ENCODE data around the gene MOB3B.

MOB3B gene

DNA sequence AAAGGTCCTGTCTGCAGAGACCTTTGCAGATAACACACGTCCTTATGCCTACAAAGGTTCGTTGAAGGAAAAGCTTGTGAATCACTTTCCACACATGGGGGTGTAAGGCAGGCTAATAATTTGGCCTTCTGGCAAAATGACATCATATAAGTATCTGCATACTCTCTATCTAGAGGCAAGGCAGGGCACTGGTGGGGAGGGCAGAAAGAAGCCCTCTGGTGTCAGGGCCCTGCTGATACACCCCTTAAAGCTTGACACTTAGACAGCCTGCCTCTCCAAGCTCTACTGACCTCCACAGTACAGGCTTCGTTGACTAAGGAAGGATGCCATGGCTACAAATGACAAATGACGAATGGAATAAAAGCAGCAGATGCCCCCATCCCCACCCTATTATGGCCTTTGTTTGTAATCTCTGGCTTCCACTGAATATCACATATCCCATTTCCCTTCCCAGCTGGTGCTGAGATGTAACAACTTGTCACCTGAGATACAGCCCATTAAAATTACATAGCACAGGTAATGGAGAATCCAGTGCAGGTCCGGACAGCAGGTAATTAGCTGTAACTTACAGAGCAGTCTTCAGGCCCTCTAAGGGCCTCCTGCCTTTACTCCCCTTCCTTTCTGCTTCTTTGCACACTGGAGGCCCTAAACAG lies 82.5 kb downstream of the MOB3B start:
- DNase-seq (ENCODE audit: low spot score) = no peak

DNA sequence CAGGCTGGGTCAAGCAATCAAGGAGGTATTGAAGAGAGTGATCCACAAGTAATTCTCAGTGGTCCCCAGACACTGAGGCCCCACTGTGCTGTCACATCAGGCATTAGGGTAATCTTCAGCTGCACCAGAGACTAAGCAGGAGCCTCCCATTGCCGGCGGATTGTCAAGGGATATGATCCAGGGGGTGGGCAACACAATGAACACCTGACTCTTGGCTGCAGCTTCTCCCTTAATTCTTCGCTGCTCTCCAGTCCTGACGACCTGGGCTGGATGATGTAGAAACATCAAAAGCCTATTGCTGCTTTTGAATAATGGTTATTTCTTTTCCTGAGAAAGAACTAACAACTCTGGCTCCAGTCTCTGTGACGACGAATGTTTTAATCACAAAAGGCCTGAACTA lies 83.9 kb downstream of the MOB3B start:
- DNase-seq (ENCODE audit: low spot score) = no peak

- no peak for DNase-seq (ENCODE audit: low spot score)
These were observed 84.5 kb downstream of the MOB3B start for GRCh38 chr9:27445057-27445595.

- DNase-seq (ENCODE audit: low spot score) = no peak
These were observed 87.2 kb downstream of the MOB3B start for GRCh38 chr9:27442464-27442863.

- DNase-seq (ENCODE audit: low spot score) = peak; percentile 41
These were observed 87.9 kb downstream of the MOB3B start for GRCh38 chr9:27441741-27442070.

DNA sequence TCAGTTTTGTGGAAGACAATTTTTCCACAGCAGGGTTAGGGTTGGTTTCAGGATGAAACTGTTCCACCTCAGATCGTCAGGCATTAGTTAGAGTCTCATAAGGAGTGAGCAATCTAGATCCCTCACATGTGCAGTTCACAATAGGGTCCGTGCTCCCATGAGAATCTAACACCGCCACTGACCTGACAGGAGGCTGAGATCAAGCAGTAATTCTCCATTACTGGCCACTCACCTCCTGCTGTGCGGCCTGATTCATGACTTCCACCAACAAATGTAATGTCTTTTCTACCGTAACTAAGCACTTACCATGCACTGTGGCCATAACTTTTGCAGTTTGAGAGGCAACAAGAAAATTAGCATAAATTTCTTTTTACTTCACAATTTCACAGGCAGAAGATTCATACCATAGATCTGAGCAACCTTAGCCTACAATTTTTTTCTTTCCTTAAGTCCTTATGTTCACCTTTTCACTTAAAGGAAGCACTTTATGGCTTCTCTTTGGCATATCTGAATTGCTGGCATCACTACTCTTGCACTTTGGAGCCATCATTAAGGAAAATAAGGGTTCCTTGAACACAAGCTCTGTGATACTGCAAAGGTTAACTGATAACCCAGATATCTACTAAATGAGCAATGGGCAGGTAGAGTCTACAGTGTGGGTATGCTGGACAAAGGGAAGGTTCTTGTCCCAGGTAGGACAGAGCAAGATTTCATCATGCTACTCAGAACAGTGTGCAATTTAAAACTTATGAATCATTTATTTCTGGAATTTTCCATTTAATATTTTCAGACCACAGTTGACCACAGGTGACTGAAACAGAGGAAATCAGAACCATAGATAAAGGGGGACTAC lies 88.5 kb downstream of the MOB3B start:
- no peak for DNase-seq (ENCODE audit: low spot score)

DNA sequence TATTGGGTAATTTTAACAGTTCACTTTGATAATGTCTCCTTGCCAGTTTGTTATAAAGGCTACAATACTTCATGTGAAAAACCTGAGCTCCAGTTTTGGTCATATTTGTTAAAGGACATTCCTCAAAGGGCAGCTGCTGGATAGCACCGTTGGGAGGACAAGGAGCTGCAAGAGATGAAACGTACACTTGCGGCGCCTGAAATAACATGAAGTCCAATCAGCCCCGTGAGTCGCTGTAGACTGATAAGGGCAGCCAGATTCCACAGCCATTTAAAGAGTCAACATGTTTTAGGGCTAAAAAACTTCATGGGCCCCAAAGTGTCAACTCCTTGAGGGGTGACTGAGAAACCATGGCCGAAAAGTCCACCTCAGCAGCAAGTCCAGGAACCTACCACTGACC lies 91.1 kb downstream of the MOB3B start:
- DNase-seq (ENCODE audit: low spot score) = no peak

DNA sequence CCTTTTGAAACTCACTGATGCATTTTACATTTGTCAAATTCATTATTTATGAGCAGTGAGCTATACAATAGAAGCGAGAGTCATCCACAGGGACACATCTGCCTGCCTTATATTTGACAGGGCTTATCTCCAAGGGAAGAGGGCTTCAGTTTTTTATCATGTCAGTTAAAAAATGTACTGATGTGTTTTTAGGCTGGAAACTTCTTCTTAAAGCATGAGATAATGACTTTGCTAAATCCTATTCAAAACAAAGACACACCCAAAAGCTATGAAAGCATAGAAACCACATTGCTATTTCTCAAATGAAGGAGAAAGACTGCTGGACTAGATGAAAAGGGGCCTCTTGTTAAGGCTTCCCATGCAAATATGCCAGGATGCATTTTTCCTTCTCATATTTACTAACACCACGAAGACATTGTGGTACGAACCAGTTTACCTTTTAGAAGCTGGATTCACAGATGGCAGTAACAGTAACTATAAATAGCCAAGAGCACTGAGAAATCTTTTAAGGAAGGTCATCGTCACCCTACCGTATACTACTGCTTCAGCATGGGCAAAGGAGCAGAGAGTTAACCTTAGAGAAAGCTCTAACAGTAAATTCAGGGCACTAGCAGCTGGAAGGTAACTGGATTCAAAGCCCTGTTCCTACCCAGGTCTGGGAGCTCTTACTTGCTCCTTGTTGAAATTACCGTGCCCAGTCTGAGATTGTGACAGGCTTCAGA lies 91.8 kb downstream of the MOB3B start:
- DNase-seq (ENCODE audit: low spot score) = no peak

- no peak for DNase-seq (ENCODE audit: low spot score)
These were observed 93.4 kb downstream of the MOB3B start for GRCh38 chr9:27436234-27436633.

- no peak for DNase-seq (ENCODE audit: low spot score)
These were observed 95.8 kb downstream of the MOB3B start for GRCh38 chr9:27433631-27434325.

- DNase-seq (ENCODE audit: low spot score) = no peak
These were observed 97.3 kb downstream of the MOB3B start for GRCh38 chr9:27432308-27432707.

DNA sequence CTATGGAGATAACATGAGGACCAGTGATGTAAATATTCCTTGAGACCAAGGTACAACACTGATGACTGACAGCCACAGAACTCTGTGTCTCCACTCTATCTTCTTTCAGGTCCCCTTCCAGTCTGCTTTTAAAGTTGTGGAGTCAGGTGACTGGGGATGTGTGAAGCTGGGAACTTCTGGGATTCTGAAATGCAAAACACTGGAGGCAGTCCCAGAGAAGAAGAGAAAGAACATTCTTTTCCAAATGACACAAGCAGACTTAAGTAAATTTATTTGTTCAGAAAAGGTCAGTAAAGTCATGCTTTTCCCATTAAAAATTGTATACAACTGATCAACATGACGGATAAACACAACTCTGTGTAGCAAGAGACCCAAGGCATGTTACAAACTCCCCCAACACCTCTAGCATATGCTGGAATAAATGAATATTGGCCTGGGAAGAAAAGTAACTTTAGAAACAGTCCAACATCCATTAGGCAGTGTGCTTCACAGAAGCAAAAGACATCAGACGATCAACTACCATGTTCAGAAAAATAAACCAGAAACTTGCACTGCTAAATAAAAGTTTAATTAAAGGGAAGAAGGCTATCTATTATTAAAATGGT lies 98.0 kb downstream of the MOB3B start:
- DNase-seq (ENCODE audit: low spot score) = no peak

GRCh38 chr9:27430750-27431535 lies 98.7 kb downstream of the MOB3B start:
- no peak for DNase-seq (ENCODE audit: low spot score)

GRCh38 chr9:27429917-27430316 lies 99.7 kb downstream of the MOB3B start:
- DNase-seq (ENCODE audit: low spot score) = no peak

DNA sequence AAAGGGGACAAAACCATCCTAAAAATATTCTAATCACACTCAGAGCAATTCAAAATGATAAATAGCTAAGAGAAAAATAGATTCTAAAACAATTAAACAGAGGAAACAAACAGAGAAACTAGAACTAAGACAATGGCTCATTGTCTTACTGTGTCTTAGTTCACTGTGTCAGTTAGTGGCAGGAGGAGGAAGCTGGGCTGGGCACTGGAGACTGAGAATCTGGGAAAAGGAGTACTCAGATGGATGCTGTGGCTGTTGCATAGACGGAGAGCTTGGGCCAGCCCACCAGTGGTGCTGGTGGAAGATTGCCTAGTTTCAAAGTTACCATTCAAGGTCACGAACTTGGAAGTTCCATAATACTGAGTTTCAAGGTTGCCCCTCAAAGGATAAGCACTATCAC lies 100.2 kb downstream of the MOB3B start:
- no peak for DNase-seq (ENCODE audit: low spot score)

DNA sequence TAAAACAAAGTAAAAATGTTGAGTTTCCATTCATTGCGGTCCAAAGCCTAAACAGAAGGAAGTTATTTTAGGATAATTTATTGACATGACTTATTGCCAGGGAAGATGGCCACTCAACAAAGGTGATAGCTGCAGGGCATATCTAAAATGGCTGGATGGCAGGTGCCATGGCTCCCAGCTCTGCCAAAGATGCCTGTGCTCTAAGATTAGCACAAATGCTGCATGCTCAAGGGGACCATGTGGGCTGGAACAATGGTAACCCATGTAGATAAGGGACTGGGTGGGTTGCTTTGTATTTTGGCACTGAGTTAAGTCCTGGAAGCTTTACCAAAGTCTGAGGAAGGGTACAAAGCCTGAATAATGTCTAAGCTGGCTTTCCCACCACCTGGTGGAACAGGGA lies 101.1 kb downstream of the MOB3B start:
- no peak for DNase-seq (ENCODE audit: low spot score)

- no peak for DNase-seq (ENCODE audit: low spot score)
These were observed 102.4 kb downstream of the MOB3B start for GRCh38 chr9:27427272-27427643.

DNA sequence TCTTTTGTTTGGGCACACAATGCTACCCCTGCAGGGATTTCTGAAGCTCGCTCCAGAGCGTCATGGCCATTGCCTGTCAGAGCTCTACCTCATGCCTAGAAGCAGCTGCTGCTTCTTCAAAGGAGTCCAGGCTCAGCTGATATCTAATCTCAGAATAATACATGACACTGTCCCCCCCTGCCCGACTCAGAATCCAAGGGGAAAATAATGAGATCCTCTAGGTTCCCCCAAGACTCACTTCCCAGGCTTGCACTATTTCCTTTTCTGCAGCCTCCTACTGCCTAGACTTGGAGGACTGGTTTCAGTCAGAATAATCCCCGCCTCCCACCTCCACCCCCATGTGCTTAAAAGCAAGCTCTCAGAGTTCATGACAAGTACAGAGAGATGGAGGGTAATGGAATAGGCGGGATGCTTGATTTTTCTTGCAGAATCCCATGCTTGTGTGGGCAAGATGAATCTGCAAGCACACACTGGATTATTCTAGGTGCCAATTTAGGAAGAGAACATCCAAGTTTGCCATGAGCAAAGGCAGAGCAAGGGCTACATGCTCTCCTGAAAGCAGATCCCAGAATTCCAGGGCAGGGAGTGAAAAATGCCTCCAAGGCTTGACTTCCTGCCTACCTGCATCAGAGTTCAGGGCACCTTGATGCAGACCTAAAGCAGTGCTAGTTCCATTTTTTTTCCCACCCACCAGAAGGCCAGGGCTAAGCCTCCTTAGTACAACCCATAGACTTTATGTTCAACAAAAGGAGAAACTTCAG lies 102.9 kb downstream of the MOB3B start:
- DNase-seq (ENCODE audit: low spot score) = no peak

DNA sequence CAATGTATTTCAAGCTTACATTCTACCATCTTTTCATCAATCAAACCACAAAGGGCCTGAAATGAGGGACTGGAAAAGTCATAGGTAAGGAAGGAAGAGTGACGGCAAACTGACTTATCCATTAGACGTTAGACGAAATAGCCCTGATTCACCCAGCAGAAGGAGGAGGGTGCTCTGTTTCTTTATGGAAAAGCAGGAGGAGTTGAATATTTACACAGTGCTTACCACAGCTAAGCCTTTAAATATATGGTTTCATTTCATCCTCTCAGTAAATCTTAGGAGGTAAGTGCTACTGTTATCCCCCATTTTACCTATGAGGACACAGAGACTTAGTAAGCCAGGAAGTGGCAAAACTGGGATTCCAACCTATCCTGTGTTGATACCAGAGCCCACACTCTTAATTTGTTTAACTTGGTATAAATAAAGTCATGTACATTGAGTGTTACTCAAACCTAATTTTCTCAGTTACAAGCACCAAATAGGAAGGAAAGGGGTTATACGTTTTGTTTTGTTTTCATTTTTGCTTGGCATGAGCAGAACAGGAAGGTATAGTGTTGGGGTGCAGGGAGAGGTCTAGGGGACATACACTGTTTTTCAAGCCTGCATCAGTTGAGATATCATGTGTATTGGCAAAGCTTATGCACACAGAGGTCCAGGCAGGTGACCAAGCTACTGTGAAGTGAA lies 103.6 kb downstream of the MOB3B start:
- DNase-seq (ENCODE audit: low spot score) = no peak

All from activated CD4-positive, alpha-beta T cell treated with anti-CD3 and anti-CD28 coated beads, Interleukin-2, Interleukin-4, amounts not matched to agents 100 ng/mL and 50 ng/mL, durations not matched to agents 16 hours and 8 hours (primary cell).